HG03442 (cell line): ENCODE data around the gene SPRED3.
"Not testable (repeated sequence)": the region's sequence is repeated elsewhere in the genome, so short reads cannot be mapped to it uniquely, and the experiment has no call there.

Experiments
- ATAC-seq: cut with Tn5 transposase; IDR thresholded peaks from one replicate; pipeline ENCODE4 v1.9.1; 2021; ENCODE audit warnings: mild to moderate bottlenecking, moderate library complexity; ENCODE audit not compliant: unreplicated experiment

Gene SPRED3

DNA sequence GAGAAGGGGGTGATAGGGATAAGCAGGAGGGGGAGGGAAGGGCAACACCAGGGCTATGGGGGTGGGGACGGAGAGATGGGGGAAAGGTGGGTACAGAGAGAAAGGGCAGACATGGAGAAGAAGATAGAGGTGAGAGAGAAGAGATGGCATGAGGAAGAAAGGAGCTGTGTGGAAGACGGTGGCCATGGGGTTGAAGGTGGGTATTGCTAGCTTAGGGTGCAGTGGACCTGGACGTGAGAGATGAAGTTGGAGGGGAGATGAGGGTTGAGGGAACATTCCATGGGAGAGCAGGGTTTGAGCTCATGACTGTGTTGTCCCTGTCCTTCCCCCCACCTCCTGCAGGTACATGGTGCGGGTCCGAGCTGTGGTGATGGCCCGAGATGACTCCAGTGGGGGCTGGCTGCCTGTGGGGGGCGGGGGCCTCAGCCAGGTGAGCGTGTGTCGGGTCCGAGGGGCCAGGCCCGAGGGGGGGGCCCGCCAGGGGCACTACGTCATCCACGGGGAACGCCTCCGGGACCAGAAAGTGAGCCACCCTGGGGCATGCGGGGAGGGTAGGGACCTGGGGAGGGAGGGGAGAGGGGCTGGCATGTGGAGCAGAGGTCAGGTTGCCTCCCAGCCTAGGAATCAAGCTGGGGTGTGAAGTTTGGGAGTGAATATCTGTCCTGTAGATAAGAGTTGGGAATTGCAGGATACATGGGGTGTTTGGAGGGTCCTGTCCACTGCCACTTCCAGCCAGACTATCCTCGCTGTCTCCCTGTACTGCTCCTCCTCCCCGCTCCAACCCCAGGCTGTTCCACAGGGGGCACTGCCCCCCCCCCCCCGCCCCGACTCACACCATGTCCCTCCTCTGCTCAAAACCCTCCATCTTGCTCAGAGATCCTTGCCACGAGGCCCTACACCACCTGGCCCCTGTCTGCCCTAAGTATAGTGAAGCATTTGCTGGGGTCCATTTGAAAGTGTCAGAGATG, 1.7 kb downstream of the SPRED3 start:
- ATAC-seq, result no peak

DNA sequence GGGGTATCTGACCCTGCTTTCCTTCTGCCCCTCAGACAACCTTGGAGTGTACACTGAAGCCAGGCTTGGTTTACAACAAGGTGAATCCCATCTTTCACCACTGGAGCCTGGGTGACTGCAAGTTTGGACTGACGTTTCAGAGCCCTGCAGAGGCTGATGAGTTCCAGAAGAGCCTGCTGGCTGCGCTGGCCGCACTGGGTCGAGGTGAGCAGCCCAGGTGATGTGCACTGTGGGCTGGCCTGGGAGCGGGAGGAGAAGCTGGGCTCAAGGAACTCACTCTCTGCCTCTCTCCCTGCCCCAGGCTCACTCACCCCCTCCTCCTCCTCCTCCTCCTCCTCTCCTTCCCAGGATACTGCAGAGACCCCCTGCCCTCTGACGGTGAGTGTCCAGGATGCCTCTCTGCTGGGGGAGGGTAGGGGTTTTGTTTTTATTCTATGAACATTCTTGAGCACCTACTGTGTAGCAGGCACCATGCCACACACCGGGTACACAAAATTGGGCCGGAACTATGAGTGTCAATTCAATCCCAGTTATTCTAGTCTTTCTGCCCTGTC, 3.5 kb downstream of the SPRED3 start:
- ATAC-seq, result no peak

DNA sequence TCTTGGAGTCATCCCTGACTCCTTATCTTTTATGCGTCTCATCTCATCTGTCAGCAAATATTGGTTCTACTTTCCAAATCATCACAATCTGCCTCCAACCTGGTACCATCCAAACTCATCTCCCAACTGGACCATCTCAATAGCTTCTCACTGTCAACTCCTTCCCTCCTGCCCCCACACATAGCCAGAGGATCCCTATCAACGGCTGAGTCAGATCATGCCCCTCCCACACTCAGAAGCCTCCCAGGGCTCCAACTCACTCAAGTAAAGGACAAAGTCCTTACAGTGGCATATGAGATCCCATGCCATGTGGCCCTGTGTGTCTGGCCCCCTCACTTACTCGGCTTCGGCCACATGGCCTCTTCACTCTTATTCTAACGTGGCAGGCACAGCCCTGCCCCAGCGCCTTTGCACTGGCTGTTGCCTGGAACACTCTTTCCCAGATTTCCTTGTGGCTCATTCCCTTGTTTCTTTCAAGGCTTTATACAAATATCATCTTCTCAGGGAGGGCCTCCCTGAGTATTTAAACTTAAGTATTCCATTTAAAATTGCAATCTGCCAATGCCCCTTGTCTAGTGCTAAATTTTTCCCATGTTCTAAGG, 4.3 kb downstream of the SPRED3 start:
- no peak for ATAC-seq

DNA sequence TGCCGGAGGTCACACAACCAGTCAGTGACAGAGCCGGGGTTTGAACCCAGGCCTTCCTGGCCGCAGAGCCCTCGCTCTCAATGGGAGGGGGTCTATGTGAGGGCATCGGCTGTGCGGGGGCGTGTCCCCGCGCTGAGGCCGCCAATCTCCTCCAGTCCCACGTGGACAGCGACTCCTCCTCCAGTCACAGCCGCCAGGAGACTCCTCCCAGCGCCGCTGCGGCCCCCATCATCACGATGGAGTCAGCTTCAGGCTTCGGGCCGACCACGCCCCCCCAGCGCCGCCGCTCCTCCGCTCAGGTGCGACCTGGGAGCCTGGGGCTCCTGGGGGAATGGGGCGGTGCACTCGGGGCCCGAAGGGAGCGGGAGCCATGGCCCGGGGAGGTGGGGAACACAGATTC, 6.0 kb downstream of the SPRED3 start:
- no peak for ATAC-seq

DNA sequence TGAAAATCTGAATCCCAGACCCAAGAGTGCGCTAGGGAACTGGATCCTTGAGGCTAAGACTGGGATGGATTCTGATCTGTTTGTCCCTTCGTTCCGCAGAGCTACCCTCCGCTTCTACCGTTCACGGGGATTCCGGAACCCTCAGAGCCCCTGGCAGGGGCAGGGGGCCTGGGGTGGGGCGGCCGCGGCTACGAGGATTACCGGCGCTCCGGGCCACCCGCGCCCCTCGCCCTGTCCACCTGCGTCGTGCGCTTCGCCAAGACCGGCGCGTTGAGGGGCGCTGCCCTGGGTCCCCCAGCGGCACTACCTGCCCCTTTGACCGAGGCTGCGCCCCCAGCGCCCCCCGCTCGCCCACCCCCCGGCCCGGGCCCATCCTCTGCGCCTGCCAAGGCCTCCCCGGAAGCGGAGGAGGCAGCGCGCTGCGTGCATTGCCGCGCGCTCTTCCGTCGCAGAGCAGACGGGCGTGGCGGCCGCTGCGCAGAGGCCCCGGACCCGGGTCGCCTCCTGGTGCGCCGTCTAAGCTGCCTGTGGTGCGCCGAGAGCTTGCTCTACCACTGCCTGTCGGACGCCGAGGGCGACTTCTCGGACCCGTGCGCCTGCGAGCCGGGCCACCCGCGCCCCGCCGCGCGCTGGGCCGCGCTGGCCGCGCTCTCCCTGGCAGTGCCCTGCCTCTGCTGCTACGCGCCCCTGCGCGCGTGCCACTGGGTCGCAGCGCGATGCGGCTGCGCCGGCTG, 7.1 kb downstream of the SPRED3 start:
- ATAC-seq, result no peak

DNA sequence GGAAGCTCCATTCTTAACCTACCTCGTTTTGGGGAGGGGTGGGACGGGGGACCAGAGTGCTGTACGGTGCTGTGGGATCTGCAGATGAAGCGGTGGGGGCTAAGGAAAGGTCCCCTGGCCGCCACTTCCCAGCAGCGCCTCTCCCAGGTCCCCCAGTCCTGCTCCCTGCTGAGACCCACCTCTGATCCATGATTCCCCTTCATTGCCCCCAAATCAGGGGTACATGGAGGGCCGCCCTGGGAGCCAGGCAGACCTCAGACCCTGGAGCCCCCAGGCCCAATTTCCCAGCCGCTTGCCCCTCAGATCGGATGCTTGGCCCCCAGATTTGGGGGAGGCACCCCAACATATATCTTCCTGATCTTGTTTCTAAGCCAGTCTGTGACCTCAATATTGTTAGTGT, 10.6 kb downstream of the SPRED3 start:
- no peak for ATAC-seq

DNA sequence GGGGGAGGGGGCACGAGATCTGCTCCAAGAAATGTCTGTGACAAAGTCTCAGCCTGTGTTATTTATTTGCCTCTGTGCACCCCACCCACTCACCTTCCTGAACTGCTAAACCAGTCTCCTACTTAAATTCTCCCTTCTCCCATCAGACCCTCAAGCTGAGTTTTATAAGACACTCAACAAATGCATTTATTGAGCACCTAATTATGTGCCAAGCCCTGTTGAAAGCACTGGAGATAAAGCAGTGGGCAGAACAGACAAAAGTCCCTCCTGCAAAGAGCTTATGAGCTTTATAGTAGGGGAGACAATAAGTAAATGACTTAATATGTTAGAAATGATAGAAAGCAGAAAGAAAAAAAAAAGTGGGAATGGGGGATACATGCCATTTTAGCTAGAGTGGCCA, 11.0 kb downstream of the SPRED3 start:
- ATAC-seq, result no peak

DNA sequence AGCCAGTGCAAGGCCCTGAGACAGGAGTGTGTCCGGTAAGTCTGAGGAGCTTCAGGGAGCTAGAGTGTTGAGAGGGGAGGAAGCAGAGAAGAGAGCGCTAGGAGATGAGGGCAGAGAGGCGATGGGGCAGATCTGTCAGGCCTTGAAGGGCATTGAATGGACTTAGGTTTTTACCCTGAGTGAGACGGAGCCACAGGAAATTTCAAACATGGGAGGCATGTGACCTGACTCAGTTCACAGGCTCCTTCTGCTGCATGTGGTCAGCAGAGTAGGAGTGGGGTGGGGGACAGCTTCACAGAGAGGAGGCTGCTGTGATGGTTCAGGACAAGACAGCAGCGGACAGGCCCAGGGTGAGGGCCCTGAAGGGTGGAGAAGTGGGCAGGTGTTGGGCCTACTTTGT, 11.9 kb downstream of the SPRED3 start:
- no peak for ATAC-seq

DNA sequence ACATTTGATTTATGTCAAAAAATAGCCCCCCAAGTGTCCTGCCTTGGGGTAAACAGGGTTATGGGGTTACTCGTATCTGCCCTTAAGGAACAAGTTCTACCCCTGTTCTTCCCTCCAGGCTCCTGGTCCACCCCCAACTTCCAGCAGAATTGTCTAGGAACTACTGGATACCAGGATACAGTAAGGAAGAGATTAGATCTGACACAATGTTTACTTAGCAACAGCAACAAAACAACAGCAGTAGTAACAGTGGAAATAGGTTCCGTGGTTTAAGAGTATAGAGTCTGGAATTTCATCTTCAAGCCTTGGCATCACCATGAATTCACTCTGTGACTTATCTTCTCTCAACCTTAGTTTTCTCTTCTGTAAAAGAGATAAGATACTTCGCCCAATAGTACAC, 12.7 kb downstream of the SPRED3 start:
- no peak for ATAC-seq

DNA sequence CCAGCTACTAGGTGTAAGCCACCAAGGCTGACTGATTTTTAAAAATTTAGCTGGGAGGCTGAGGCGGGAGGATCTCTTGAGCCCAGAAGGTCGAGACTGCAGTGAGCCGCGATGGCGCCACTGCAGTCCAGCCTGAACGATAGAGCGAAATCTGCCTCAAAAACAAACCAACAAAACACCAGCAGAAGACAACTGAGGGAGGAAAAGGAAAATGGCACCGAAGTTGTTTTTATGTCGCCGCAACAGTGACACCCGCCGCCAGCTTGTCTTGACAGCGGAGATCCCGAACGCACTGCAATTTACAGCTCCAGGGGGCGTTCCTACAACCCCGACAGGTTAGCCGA, 14.1 kb downstream of the SPRED3 start:
- ATAC-seq, result no peak

DNA sequence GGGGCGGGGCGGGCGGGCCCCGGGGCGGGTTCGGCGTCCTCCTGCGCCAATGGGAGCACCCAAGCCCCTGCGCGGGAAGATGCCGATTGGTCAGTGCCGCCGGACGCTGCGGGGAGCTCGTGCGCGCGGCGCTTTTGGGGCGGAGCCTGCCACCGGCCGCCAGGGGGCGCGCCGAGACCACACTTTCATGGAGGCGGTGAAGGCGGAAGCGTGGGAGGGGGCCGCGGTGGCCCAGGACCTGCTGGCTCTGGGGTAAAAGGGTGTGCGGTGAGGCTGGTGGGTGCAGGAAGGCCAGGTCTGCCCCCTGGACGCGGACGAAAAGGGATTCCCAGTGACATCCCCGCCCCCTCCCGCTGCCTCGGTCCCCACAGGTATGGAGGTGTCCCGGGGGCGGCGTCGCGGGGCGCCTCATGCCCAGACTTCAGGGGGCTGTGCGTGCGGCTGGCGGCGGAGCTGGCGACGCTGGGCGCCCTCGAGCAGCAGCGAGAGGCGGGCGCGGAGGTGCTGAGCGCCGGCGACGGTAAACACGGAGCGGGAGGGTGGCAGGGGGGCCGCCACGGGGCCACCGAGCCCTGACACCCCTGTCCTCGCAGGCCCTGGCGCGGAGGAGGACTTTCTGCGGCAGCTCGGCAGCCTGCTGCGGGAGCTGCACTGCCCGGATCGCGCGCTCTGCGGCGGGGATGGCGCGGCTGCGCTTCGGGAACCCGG, 14.6 kb downstream of the SPRED3 start, which contains the start of gene FAM98C:
TSS of gene FAM98C (plus strand) at position 127 of the 708 bp plus-strand sequence. CDS start at position 188, 61 bp downstream.
- ATAC-seq, result peak; percentile 88

DNA sequence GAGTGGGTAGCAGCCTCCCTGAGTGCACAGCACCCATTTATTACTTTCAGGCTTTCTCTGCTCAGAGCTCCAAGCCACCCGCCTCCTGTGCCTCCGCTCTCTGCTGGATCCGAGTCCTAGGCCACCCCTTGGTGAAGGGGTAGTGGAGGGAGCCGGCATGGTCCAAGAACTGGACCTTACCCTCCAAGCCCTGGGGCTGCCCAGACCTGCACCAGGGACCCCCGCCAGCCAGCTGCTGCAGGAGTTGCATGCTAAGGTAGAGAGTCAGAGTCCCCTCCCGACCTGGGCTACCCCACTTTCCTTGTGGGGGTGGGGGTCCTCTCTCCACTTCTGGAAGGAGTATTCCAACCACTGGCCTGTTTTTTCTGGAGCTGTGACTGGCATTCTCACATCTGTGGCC, 16.4 kb downstream of the SPRED3 start:
- ATAC-seq, result no peak

DNA sequence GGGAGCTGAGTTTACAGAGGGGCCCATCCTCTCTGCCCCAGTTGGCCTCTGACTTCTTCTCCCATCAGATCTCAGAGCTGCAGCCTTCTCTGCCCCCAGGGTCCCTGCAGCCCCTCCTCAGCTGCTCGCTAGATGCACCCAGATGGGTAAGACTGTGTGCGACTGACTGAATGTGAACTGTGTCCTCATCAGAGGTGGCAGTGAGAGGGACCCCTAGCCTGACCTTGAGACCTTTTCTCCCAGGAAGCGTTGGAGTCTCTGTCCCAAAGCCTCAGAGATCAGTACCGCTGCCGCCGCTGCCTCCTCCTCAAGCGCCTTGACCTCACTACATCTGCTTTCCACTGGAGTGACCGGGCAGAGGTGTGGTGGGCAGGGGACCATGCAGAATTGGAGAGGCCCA, 16.8 kb downstream of the SPRED3 start:
- ATAC-seq, result no peak

DNA sequence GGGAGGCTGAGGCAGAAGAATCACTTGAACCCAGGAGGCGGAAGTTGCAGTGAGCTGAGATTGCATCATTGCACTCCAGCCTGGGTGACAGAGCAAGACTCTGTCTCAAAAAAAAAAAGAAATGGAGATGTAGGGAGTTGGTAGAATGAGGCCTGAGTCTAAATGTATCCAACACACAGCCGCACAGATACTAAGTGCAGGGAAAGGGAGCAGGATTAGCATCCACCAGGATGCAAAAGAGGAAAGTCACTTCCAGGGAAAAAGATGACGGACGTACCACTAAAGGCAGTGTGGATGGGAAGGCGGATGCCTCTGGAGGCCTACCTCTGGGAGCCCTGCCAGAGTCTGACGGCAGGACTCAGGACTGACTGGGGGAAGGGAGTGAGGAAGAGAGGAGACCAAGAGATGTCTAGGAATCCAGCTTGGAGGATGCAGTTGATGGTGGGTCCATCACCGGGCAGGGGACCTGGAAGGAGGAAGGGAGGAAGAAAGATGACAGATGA, 21.2 kb downstream of the SPRED3 start:
- ATAC-seq, result no peak

DNA sequence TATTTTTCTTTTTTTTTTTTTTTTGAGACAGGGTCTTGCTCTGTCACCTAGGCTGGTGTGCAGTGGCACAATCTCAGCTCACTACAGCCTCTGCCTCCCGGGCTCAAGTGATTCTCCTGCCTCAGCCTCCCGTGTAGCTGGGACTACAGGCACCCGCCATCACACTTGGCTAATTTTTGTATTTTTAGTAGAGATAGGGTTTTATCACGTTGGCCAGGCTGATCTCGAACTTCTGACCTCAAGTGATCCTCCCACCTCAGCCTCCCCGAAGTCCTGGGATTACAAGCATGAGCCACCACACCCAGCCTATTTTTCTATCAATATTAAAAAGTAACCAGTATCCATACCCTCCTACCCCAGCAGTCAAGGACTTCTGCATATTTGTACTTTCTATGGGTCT, 21.9 kb downstream of the SPRED3 start:
- ATAC-seq, result not testable (repeated sequence)

DNA sequence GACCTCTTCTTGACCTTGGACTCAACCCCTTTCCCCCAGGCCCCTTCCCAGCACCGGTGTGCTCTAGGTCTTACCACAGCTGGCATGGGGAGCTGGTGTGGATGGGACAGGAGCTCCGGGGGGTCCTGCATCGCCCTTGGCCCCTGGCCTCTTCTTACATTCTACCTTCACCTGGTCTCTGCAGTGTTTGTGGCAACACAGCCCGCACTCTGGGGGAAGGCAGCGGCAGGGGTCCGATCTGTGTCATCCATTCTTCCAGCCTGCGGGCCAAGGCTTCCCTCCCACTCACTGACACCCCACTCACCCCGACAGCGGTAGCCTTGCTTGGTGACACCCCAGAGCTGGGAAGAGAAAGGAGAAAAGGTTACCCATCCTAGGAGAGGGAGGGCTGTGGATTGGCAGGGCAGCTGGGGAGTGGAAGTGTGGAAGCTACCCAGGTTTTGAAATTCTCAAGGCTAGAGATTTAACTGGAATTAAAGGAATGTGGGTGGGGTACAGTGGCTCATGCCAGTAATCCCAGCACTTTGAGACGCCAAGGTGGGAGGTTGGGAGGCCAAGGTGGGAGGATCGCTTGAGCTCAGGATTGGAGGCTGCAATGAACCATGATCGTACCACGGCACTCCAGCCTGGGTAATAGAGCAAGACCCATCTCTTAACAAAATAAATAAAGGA, 22.7 kb downstream of the SPRED3 start:
- ATAC-seq, result no peak

DNA sequence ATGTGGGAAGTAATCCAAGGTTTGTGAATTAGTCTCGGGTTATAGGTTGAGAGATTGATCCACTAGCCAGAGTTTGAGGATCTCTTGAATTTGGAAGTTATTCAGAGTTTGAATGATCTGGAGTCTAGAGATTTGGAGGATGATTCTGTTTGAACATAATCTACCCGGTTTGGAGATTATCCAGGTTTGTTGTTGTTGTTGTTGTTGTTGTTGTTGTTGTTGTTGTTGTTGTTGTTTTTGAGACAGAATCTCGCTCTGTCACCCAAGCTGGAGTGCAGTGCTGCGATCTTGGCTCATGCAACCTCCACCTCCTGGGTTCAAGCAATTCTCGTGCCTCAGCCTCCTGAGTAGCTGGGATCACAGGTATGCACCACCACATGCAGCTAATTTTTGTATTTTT, 23.4 kb downstream of the SPRED3 start:
- ATAC-seq, result not testable (repeated sequence)

DNA sequence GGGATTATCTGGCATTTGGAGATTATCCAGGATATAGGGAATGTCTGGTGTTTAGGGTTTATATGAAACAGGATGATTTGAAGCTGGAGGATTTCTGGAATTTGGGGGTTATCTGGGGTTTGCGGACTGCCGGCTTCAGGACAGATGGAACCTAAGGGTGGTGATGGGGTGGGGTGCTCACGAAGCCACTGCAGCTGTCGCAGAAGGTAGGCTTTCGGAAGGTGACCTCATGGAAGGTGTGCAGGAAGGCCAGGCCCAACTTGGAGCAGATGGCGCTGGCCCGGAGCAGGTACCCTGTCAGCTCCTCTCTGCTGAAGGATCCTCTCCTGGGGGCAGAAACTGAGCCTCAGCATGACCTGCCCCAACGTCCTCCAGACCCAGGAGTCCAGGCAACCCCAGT, 24.0 kb downstream of the SPRED3 start:
- ATAC-seq, result no peak

DNA sequence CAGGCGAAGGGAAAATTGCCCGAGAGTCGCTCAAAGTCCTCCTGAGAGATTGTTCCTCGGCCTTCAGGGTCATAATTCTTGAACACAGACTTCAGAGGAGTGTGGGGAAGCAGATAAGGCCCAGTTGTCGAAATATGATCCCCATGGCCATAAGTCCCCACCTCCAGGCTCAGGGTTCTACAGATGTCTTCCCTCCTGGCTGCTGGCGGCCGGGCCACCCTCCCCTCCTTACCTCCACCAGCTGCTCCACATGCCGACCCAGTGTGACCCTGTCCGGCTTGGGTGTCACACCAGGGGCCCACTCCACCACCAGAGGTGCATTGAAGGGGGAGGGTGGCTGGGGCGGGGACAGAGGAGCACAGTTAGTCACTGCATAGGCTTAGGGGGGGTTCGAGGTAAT, 24.5 kb downstream of the SPRED3 start:
- ATAC-seq, result no peak

DNA sequence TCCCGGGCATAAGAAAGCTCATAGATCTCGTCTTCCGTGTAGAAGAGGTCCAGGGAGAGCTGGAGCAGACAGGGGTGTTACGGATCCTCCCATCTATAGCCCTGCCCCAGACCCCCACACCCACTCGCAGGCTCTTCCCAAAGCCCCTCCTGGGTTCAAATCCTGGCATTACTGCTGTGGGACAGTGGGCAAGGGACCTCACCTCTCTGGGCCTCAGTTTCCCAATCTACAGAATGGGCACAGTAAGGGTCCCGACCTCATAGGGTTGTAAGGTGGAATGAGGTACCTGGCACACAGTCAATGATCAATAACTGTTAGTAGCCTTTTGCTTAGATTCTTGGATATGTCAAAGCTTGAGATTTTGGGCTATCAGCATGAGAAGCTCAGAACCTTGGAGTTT, 24.9 kb downstream of the SPRED3 start:
- no peak for ATAC-seq
